ENCODE results near the gene AOPEP. TPM values are rescaled to one million over a fixed set of nuclear protein-coding genes. Genes with fewer than 3 reads are reported as not detected.

Gene AOPEP
- total and polyA plus RNA-seq, 8 donors: 73.9 to 407 (median 101) TPM

DNA sequence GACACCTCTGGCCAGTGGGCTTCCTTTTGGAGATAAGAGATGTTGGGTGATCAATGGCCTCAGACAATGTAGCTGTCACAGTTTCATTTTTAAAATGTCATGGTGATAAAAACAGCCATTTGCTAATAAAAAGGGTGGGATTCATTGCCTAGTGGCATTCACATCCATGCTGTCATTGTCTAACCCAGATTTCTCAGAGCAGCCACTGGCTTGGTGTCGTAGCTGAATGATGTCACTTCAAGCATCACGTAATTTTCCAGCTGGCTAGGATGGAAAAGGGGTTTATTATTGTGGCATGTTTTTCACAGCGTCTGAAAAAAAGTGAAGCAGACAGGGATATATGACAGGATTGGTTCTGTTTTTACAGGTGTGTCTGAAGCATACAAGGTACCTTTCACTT lies 184.7 kb downstream of the AOPEP start:
- H3K27me3 ChIP-seq: no peaks in the 10 kb centered on the region
- H3K4me1 ChIP-seq: peaks cover 40 to 72% (median 57%) of the 10 kb centered on the region in 4 donors
- TF ChIP-seq POLR2A (IDR thresholded peaks at IDR 0.05): no peak
- TF ChIP-seq POLR2AphosphoS5 (IDR thresholded peaks at IDR 0.05): no peak
- TF ChIP-seq, protein P1, sequence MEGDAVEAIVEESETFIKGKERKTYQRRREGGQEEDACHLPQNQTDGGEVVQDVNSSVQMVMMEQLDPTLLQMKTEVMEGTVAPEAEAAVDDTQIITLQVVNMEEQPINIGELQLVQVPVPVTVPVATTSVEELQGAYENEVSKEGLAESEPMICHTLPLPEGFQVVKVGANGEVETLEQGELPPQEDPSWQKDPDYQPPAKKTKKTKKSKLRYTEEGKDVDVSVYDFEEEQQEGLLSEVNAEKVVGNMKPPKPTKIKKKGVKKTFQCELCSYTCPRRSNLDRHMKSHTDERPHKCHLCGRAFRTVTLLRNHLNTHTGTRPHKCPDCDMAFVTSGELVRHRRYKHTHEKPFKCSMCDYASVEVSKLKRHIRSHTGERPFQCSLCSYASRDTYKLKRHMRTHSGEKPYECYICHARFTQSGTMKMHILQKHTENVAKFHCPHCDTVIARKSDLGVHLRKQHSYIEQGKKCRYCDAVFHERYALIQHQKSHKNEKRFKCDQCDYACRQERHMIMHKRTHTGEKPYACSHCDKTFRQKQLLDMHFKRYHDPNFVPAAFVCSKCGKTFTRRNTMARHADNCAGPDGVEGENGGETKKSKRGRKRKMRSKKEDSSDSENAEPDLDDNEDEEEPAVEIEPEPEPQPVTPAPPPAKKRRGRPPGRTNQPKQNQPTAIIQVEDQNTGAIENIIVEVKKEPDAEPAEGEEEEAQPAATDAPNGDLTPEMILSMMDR (IDR thresholded peaks at IDR 0.05): no peak
- TF ChIP-seq EP300 (IDR thresholded peaks at IDR 0.05): no peak
- intact Hi-C loops (cut with DNase I; ENCODE audit: low total_unique reads): no loop called here
- 90 to 94% (median 93%) methylated on average over 3 of the region's 3 CpGs for WGBS, 5 donors
- DNase-seq: peak in 1 of 2 donors; percentile 49
- H3K9me3 ChIP-seq: no peaks in the 10 kb centered on the region
- H3K27ac ChIP-seq: peak overlapping the region in 1 of 5 donors; percentile 52
- no peaks in the 10 kb centered on the region for H3K36me3 ChIP-seq
- H3K4me3 ChIP-seq: no peak overlapping the region

DNA sequence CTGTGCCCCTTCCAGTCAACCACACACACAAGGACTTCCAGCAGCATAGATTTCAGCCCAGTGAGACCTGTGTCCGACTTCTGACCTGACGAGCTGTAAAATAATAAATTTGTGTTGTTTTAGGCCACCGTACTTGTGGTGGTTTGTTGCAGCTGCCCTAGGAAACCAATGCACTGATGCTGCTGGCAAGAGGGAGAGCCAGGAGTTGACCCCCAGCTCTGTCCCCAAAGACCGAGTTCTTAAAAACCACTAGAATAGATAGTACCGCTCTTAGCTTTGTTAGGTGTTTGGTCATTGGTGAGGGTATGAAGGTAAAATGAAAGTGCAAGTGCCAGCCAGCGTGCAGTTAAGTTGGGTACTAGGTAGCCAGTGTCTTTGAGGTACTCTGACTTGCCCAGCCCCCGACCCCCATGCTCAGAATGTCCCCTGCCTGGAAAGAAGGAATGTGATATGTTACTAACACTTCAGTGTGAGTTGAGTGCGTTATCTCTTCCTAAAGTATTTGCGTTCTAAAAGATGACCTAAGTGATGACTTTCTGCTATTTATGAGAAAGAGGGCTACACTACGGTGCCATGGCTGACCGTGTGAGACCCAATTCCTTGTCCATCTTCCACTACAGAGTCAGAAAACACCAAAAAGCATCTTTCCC lies 185.6 kb downstream of the AOPEP start:
- Histone ChIP-seq H3K36me3 (no peaks in the 10 kb centered on the region), H3K4me1 (peaks cover 38 to 72% (median 53%) of the 10 kb centered on the region in 4 donors), H3K27me3 (no peaks in the 10 kb centered on the region), H3K27ac (peak overlapping the region in 4 of 5 donors; percentile 52 to 77 (median 70)), H3K4me3 (no peak overlapping the region), H3K9me3 (no peaks in the 10 kb centered on the region)
- DNase-seq: no peak
- intact Hi-C loops (cut with DNase I; ENCODE audit: low total_unique reads): no loop called here
- TF ChIP-seq, protein P1 (IDR thresholded peaks at IDR 0.05): no peak
- TF ChIP-seq POLR2A (IDR thresholded peaks at IDR 0.05) (no peak), EP300 (IDR thresholded peaks at IDR 0.05) (no peak), POLR2AphosphoS5 (IDR thresholded peaks at IDR 0.05) (no peak)
- WGBS, 5 donors: 78 to 88% (median 85%) methylated on average over 11 of the region's 11 CpGs

DNA sequence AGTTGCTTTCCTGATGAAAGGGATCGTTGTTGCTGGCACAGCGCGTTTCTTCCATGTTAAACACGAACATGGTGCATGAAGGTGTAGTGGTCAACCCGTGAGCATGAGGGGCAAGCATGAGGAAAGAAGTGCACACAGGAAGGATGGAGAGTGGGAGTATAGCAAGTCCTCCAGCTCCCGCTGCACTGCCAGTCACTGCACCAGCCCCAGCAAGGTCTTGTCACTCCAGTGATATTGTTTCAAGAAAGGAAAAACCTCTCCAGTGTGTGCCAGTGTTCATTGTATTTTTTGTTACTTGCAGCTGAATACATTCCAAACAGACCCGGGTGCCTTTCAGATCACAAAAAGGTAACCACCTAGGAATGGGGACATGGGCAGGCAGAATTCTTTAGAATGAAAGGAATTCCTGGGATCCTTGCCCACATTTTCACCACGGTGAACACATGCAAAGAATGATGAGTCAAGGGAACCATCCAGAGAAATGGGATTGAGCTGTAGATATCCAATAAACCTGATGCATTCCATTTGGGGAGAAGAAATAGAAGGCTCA lies 186.3 kb downstream of the AOPEP start:
- Histone ChIP-seq H3K4me3 (no peak overlapping the region), H3K4me1 (peaks cover 31 to 66% (median 46%) of the 10 kb centered on the region in 4 donors), H3K27me3 (no peaks in the 10 kb centered on the region), H3K36me3 (no peaks in the 10 kb centered on the region), H3K27ac (peak overlapping the region in 4 of 5 donors; percentile 52 to 77 (median 70)), H3K9me3 (no peaks in the 10 kb centered on the region)
- TF ChIP-seq, protein P1 (IDR thresholded peaks at IDR 0.05): no peak
- no peak for TF ChIP-seq POLR2A (IDR thresholded peaks at IDR 0.05)
- no peak for TF ChIP-seq EP300 (IDR thresholded peaks at IDR 0.05)
- no peak for TF ChIP-seq POLR2AphosphoS5 (IDR thresholded peaks at IDR 0.05)
- peak in 1 of 2 donors; percentile 3 for DNase-seq
- 64 to 76% (median 73%) methylated on average over 8 of the region's 8 CpGs for WGBS, 5 donors
- intact Hi-C loops (cut with DNase I; ENCODE audit: low total_unique reads): no loop called here

DNA sequence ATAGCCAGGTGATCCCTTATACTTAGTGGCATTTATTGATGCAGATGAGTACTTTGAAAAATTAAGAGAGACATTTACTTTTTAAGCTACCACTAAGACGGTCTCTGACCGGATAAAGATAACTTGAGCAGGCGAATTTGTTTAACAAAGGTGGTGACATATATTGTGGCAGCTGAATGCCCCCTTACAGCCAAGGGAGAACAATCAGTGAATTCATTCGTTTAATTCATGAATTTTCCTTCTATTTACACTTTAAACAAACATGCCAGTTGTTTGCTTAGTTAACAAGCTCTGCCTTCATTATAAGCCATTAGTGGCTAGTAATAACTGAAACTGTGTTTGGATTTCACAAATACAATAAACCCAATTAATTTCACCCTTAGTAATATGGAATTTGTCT lies 187.1 kb downstream of the AOPEP start:
- no peaks in the 10 kb centered on the region for H3K9me3 ChIP-seq
- H3K4me1 ChIP-seq: peaks cover 26 to 58% (median 39%) of the 10 kb centered on the region in 4 donors
- H3K36me3 ChIP-seq: no peaks in the 10 kb centered on the region
- 27 to 54% (median 42%) methylated on average over 4 of the region's 4 CpGs for WGBS, 5 donors
- no peaks in the 10 kb centered on the region for H3K27me3 ChIP-seq
- intact Hi-C loops (cut with DNase I; ENCODE audit: low total_unique reads): no loop called here
- no peak overlapping the region for H3K4me3 ChIP-seq
- H3K27ac ChIP-seq: peak overlapping the region in 4 of 5 donors; percentile 52 to 77 (median 70)
- TF ChIP-seq, protein P1 (IDR thresholded peaks at IDR 0.05): no peak
- TF ChIP-seq EP300 (IDR thresholded peaks at IDR 0.05): no peak
- no peak for TF ChIP-seq POLR2A (IDR thresholded peaks at IDR 0.05)
- no peak for TF ChIP-seq POLR2AphosphoS5 (IDR thresholded peaks at IDR 0.05)
- DNase-seq: no peak
